Measurements from ENCODE around the gene SLC45A3.

Gene SLC45A3

GRCh38 chr1:205675247-205675646 is 5.1 kb downstream of the SLC45A3 start:
- no peak overlapping the region for H3K27ac ChIP-seq (replicated peaks)
- H3K27me3 ChIP-seq (ENCODE audit: insufficient read depth, poor library complexity, severe bottlenecking), result peaks cover 3% of the 10 kb centered on the region
- DNase-seq (ENCODE audit: low read depth in 1 of 2, low spot score in 1 of 2), result no peak
- no peak overlapping the region for H3K4me3 ChIP-seq (replicated peaks; ENCODE audit: insufficient read depth, low read length)
- TF ChIP-seq CTCF (IDR thresholded peaks at IDR 0.05; ENCODE audit: insufficient read depth, low read length), result no peak
- TF ChIP-seq SPI1 (IDR thresholded peaks at IDR 0.05; ENCODE audit: borderline replicate concordance, low read depth), result no peak
- no peak for TF ChIP-seq GABPA (IDR thresholded peaks at IDR 0.05; ENCODE audit: low read depth)
- no peak for TF ChIP-seq REST (IDR thresholded peaks at IDR 0.05; ENCODE audit: insufficient replicate concordance, low read depth)
- no peak for TF ChIP-seq POLR2AphosphoS5 (IDR thresholded peaks at IDR 0.05; ENCODE audit: low read depth)

GRCh38 chr1:205672970-205673369 is 7.3 kb downstream of the SLC45A3 start:
- TF ChIP-seq GABPA (IDR thresholded peaks at IDR 0.05; ENCODE audit: low read depth), result no peak
- no peak for TF ChIP-seq SPI1 (IDR thresholded peaks at IDR 0.05; ENCODE audit: borderline replicate concordance, low read depth)
- no peak for TF ChIP-seq POLR2AphosphoS5 (IDR thresholded peaks at IDR 0.05; ENCODE audit: low read depth)
- TF ChIP-seq CTCF (IDR thresholded peaks at IDR 0.05; ENCODE audit: insufficient read depth, low read length), result no peak
- TF ChIP-seq REST (IDR thresholded peaks at IDR 0.05; ENCODE audit: insufficient replicate concordance, low read depth), result no peak
- no peak for DNase-seq (ENCODE audit: low read depth in 1 of 2, low spot score in 1 of 2)
- Histone ChIP-seq H3K27ac (replicated peaks) (no peak overlapping the region), H3K27me3 (ENCODE audit: insufficient read depth, poor library complexity, severe bottlenecking) (peaks cover 3% of the 10 kb centered on the region), H3K4me3 (replicated peaks; ENCODE audit: insufficient read depth, low read length) (no peak overlapping the region)

- no peak for TF ChIP-seq SPI1 (IDR thresholded peaks at IDR 0.05; ENCODE audit: borderline replicate concordance, low read depth)
- no peak for TF ChIP-seq CTCF (IDR thresholded peaks at IDR 0.05; ENCODE audit: insufficient read depth, low read length)
- TF ChIP-seq REST (IDR thresholded peaks at IDR 0.05; ENCODE audit: insufficient replicate concordance, low read depth), result no peak
- TF ChIP-seq POLR2AphosphoS5 (IDR thresholded peaks at IDR 0.05; ENCODE audit: low read depth), result no peak
- TF ChIP-seq GABPA (IDR thresholded peaks at IDR 0.05; ENCODE audit: low read depth), result no peak
- Histone ChIP-seq H3K27ac (replicated peaks) (no peak overlapping the region), H3K27me3 (ENCODE audit: insufficient read depth, poor library complexity, severe bottlenecking) (peaks cover 3% of the 10 kb centered on the region), H3K4me3 (replicated peaks; ENCODE audit: insufficient read depth, low read length) (no peak overlapping the region)
- no peak for DNase-seq (ENCODE audit: low read depth in 1 of 2, low spot score in 1 of 2)
Measured at GRCh38 chr1:205672395-205672889, 7.9 kb downstream of the SLC45A3 start.
